ENCODE results near the gene SPATA21.

DNA sequence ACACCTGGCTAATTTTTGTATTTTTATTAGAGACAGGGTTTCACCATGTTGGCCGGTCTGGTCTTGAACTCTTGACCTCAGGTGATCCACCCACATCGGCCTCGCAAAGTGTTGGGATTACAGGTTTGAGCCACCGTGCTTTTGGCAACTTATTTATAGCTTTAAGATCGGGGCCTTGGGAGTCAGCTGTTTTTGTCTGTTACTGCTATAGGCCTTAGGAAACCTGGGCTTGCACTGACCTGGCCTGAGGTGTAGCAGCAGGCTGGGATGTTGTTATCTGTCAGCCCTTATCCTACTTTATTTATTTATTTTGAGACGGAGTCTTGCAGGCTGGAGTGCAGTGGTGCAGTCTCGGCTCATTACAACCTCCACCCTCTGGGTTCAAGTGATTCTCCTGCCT, 58.8 kb downstream of the SPATA21 start:
- TF ChIP-seq, protein P1, sequence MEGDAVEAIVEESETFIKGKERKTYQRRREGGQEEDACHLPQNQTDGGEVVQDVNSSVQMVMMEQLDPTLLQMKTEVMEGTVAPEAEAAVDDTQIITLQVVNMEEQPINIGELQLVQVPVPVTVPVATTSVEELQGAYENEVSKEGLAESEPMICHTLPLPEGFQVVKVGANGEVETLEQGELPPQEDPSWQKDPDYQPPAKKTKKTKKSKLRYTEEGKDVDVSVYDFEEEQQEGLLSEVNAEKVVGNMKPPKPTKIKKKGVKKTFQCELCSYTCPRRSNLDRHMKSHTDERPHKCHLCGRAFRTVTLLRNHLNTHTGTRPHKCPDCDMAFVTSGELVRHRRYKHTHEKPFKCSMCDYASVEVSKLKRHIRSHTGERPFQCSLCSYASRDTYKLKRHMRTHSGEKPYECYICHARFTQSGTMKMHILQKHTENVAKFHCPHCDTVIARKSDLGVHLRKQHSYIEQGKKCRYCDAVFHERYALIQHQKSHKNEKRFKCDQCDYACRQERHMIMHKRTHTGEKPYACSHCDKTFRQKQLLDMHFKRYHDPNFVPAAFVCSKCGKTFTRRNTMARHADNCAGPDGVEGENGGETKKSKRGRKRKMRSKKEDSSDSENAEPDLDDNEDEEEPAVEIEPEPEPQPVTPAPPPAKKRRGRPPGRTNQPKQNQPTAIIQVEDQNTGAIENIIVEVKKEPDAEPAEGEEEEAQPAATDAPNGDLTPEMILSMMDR (IDR thresholded peaks at IDR 0.05), result no peak
- TF ChIP-seq EP300 (IDR thresholded peaks at IDR 0.05) (no peak), POLR2AphosphoS5 (IDR thresholded peaks at IDR 0.05) (no peak)

Data from suprapubic skin (tissue), 4 donors.